ENCODE measurements around the gene ACP1.

- TF ChIP-seq CTCF (IDR thresholded peaks at IDR 0.05; ENCODE audit: insufficient read depth, low read depth, low read length) (no peak), EZH2 (IDR thresholded peaks at IDR 0.05; ENCODE audit: insufficient read depth, low read length) (no peak)
These were observed 814 bp upstream of the ACP1 start, which contains the start of gene SH3YL1 for GRCh38 chr2:263774-264492.
